ENCODE results near the gene DNAH10.

DNAH10 gene

DNA sequence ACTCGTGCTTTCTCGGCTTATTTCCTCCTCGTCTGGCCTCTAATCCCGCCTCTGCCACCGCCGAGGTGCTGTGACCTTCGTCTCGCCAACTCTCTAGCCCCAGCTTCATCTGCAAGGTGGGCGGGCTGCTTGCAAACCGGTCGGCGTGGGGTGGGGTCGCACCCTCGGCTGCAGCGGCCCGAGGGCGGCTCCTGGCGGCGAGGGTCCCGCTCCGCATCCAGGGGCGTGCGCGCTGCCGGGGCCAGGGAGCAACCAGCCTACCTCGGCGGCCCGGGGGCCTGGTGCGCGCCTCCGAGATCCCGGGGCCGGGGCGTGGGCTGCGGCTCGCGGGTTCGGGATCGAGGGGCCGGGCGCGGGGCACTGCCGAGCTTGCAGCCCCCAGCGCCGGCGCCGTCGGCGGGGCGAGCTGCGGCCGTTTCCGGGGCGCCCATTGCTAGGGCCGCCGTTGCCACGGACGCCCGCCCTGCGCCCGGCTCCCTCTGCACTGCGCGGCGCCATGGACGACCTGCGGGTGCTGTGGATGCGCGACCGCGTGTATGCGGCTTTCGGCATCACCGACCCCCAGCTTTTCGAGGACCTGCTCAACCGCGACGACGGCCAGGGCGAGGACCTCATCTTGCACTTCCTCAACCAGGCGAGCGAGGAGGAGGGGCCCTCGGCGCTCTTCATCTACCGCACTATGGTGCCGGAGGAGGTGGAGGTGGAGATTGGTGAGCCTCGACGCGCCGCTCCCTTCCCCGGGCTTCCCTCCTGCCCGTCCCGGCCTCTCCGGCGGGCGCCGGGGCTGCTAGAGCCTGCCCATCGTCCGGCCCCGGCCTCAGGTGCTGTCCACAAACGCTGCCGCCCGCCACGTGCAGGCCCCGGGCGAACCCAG is at the start of gene DNAH10:
Gene DNAH10 (plus strand): TSS at position 461 of the 874 bp plus-strand sequence. CDS start 36 bp downstream, at position 497.
- TF ChIP-seq, protein P1, sequence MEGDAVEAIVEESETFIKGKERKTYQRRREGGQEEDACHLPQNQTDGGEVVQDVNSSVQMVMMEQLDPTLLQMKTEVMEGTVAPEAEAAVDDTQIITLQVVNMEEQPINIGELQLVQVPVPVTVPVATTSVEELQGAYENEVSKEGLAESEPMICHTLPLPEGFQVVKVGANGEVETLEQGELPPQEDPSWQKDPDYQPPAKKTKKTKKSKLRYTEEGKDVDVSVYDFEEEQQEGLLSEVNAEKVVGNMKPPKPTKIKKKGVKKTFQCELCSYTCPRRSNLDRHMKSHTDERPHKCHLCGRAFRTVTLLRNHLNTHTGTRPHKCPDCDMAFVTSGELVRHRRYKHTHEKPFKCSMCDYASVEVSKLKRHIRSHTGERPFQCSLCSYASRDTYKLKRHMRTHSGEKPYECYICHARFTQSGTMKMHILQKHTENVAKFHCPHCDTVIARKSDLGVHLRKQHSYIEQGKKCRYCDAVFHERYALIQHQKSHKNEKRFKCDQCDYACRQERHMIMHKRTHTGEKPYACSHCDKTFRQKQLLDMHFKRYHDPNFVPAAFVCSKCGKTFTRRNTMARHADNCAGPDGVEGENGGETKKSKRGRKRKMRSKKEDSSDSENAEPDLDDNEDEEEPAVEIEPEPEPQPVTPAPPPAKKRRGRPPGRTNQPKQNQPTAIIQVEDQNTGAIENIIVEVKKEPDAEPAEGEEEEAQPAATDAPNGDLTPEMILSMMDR (IDR thresholded peaks at IDR 0.05; ENCODE audit: borderline replicate concordance, insufficient read depth, low read depth, low read length) = peak; percentile 68

GRCh38 chr12:123712780-123713319 is 49.3 kb upstream of the DNAH10 start:
- TF ChIP-seq, protein P1 (IDR thresholded peaks at IDR 0.05; ENCODE audit: borderline replicate concordance, insufficient read depth, low read depth, low read length) = no peak
- peak overlapping the region; percentile 99 for H3K4me3 ChIP-seq (ENCODE audit: low read depth, low read length)

More for the DNA sequence above, at the start of gene DNAH10:
- H3K4me3 ChIP-seq (ENCODE audit: low read depth, low read length) = peak within 1 kb of the TSS; percentile 58

GRCh38 chr12:123713398-123713797 is 48.7 kb upstream of the DNAH10 start:
- peak overlapping the region; percentile 99 for H3K4me3 ChIP-seq (ENCODE audit: low read depth, low read length)
- TF ChIP-seq, protein P1 (IDR thresholded peaks at IDR 0.05; ENCODE audit: borderline replicate concordance, insufficient read depth, low read depth, low read length) = no peak

- H3K4me3 ChIP-seq (ENCODE audit: low read depth, low read length) = peak overlapping the region; percentile 99
Measured at GRCh38 chr12:123713823-123714585, 48.1 kb upstream of the DNAH10 start.

GRCh38 chr12:123715195-123715594 is 46.9 kb upstream of the DNAH10 start:
- H3K4me3 ChIP-seq (ENCODE audit: low read depth, low read length) = no peak overlapping the region
- TF ChIP-seq, protein P1 (IDR thresholded peaks at IDR 0.05; ENCODE audit: borderline replicate concordance, insufficient read depth, low read depth, low read length) = no peak

More at GRCh38 chr12:123713823-123714585, 48.1 kb upstream of the DNAH10 start:
- TF ChIP-seq, protein P1 (IDR thresholded peaks at IDR 0.05; ENCODE audit: borderline replicate concordance, insufficient read depth, low read depth, low read length) = no peak

DNA sequence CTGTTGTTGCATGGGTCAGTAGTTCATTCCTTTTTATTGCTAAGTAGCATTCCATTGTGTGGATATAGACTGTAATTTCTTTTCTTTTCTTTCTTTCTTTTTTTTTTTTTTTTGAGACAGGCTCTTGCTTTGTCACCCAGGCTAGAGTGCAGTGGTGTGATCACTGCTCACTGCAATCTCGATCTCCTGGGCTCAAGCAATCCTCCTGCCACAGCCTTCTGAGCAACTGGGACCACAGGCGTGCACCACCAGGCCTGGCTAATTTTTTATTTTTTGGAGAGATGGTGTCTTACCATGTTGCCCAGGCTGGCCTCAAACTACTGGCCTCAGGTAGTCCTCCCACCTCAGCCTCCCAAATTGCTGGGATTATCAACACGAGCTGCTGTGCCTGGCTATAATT is 44.8 kb upstream of the DNAH10 start:
- no peak overlapping the region for H3K4me3 ChIP-seq (ENCODE audit: low read depth, low read length)
- TF ChIP-seq, protein P1 (IDR thresholded peaks at IDR 0.05; ENCODE audit: borderline replicate concordance, insufficient read depth, low read depth, low read length) = no peak

All from GM12875 (cell line).